HL-60/S4 (cell line): Measurements from ENCODE around the gene GPR171.
"Not testable (repeated sequence)": the region's sequence is repeated elsewhere in the genome, so short reads cannot be mapped to it uniquely, and the experiment has no call there.

Experiments used
- in situ Hi-C: fragments of 300-500 bp; cut with MboI; formaldehyde crosslinking; loops from 2 replicates; pipeline ENCODE4 v1.14.3; 2022; ENCODE audit warnings: low sequenced_read_pairs

Gene GPR171

GRCh38 chr3:151203051-151203420, at the start of gene GPR171:
GPR171 (minus strand) TSS chr3:151203216; CDS start chr3:151199386, 3,830 bp downstream.
- in situ Hi-C loops: no loop called here

GRCh38 chr3:151248772-151249337, 45.8 kb upstream of the GPR171 start:
- in situ Hi-C loops: no loop called here

- in situ Hi-C loops: not testable (repeated sequence)
These were observed 39.0 kb upstream of the GPR171 start for GRCh38 chr3:151242006-151242405.

- in situ Hi-C loops: no loop called here
These were observed 33.7 kb upstream of the GPR171 start for GRCh38 chr3:151236736-151237135.

- in situ Hi-C loops: no loop called here
These were observed 33.3 kb upstream of the GPR171 start for GRCh38 chr3:151236316-151236715.

- in situ Hi-C loops: no loop called here
These were observed 31.8 kb upstream of the GPR171 start for GRCh38 chr3:151234825-151235224.

GRCh38 chr3:151232991-151233390, 30.0 kb upstream of the GPR171 start:
- in situ Hi-C loops: no loop called here

GRCh38 chr3:151232403-151232802, 29.4 kb upstream of the GPR171 start:
- in situ Hi-C loops: not testable (repeated sequence)

- in situ Hi-C loops: no loop called here
These were observed 27.6 kb upstream of the GPR171 start for GRCh38 chr3:151230646-151231045.

- in situ Hi-C loops: loop anchor here (5.0 to 10.0 kb wide), 2 partner anchors 46 to 61 kb away; partner anchors contain the start of gene P2RY14
These were observed 25.6 kb upstream of the GPR171 start for GRCh38 chr3:151228666-151229040.

GRCh38 chr3:151227807-151228665, 25.0 kb upstream of the GPR171 start:
- in situ Hi-C loops: loop anchor here (5.0 to 10.0 kb wide), 2 partner anchors 47 to 61 kb away; partner anchors contain the start of gene P2RY14

- in situ Hi-C loops: loop anchor here (5.0 to 10.0 kb wide), 2 partner anchors 47 to 60 kb away; partner anchors contain the start of gene P2RY14
These were observed 24.3 kb upstream of the GPR171 start for GRCh38 chr3:151227266-151227806.

- in situ Hi-C loops: loop anchor here (5.0 to 10.0 kb wide), 2 partner anchors 48 to 60 kb away; partner anchors contain the start of gene P2RY14
These were observed 23.8 kb upstream of the GPR171 start for GRCh38 chr3:151226825-151227224.

GRCh38 chr3:151226088-151226563, 23.1 kb upstream of the GPR171 start:
- in situ Hi-C loops: loop anchor here (5.0 to 10.0 kb wide), 2 partner anchors 49 to 59 kb away; partner anchors contain the start of gene P2RY14

GRCh38 chr3:151225040-151225975, 22.3 kb upstream of the GPR171 start:
- in situ Hi-C loops: loop anchor here (5.0 to 10.0 kb wide), 2 partner anchors 49 to 58 kb away; partner anchors contain the start of gene P2RY14

GRCh38 chr3:151224268-151224866, 21.4 kb upstream of the GPR171 start:
- in situ Hi-C loops: loop anchor here (10.0 kb wide), 1 partner anchor 50 kb away; the partner anchor contains the start of gene P2RY14

- in situ Hi-C loops: no loop called here
These were observed 16.0 kb upstream of the GPR171 start for GRCh38 chr3:151219056-151219455.

- in situ Hi-C loops: no loop called here
These were observed 15.1 kb upstream of the GPR171 start for GRCh38 chr3:151218136-151218535.

GRCh38 chr3:151216641-151217607, 13.9 kb upstream of the GPR171 start:
- in situ Hi-C loops: no loop called here
